NCI-H510A treated with DMSO at 0.1 percent for 48 hours (cell line): ENCODE data around the gene TUT1.
"Not testable (repeated sequence)": the region's sequence is repeated elsewhere in the genome, so short reads cannot be mapped to it uniquely, and the experiment has no call there.

Experiments
- DNase-seq: peaks from one replicate; lab custom pipeline; 2025; lab: John Stamatoyannopoulos, UW

The TUT1 gene

GRCh38 chr11:62603776-62604299 lies 12.5 kb upstream of the TUT1 start:
- DNase-seq: no peak

- DNase-seq: peak; percentile 23
These were observed 11.7 kb upstream of the TUT1 start for GRCh38 chr11:62603072-62603408.

DNA sequence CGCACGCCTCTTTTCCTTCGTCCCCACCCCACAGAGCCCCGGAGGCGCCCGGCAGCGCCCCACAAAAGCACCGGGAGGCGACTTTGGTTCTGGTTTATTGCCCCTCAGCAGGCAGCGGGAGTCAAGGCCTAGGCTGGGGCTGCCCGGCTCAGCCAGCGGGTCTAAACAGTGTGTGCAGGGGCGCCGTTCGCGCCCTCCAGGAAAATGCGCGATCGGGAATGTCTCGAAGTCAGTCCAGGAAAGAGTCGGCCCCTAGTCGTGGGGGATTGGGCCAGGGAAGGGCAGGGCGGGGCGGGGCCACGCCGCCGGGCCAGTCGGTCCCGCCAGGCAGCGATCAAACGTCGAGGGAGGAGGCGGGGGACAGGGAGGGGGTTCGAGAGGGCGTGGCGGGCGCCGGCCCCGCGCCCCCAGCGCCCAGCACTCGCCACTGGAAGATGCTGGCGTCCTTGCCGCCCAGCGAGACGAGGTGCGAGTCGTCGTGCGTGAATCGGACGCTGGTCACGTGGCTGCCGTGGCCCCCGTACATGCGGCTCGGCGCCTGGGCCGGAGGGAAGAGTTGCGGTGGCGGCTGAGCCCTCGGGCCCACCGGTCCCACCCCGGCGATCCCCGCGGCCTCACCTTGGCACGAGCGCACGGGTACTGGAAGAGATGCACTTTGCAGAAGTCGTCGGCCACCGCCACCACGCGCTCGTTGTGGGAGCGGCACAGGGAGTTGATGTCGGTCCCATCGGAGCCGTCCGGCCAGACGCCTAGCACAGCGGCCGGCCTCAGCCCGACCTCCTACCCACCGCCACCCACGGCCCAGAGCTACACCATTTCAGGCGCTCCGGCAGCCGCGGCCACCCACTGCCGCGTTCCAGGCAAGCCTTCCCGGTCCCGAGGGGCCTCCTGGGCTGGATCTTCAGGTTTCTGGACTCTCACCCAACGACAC lies 11.1 kb upstream of the TUT1 start:
- peak; percentile 63 for DNase-seq

- DNase-seq: peak; percentile 96
These were observed 10.2 kb upstream of the TUT1 start, which contains the start of gene MTA2 for GRCh38 chr11:62601372-62602140. Gene MTA2, minus strand, starts transcription at chr11:62601865. Its CDS starts 415 bp downstream, at chr11:62601450.

- no peak for DNase-seq
These were observed 9.7 kb upstream of the TUT1 start for GRCh38 chr11:62601122-62601371.

GRCh38 chr11:62600367-62601121 lies 9.2 kb upstream of the TUT1 start:
- no peak for DNase-seq

- no peak for DNase-seq
These were observed 8.6 kb upstream of the TUT1 start for GRCh38 chr11:62599901-62600300.

DNA sequence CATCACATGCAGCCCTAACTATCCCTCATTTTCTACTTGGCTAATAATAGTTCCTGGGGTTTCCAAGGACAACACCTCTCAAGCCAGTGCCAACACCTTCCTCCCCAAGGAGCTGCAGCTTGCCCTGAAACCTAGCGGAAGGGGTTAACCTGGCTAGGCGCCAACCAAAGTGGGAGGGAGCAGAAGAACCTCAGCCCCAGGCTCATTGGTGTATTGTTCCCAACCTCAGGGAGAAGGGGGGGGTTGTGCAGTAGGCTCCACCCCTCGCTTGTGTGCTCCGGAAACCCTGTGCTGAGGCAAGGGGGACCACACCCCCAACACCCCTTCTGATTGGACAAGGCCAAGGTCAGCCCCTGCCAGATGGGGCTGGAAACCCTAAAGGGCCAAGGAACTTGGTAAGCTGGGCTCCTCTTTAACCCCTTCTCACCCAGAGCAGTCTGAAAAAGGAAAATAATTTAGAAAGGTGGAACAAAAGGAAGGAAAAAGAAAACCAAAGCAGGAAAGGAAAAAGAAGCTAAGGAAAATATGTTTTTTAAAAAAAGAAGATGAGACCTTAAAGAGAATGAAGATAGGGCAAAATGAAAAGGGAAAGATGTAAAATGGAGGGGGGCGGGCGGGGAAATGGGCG lies 7.9 kb upstream of the TUT1 start:
- peak; percentile 90 for DNase-seq

DNA sequence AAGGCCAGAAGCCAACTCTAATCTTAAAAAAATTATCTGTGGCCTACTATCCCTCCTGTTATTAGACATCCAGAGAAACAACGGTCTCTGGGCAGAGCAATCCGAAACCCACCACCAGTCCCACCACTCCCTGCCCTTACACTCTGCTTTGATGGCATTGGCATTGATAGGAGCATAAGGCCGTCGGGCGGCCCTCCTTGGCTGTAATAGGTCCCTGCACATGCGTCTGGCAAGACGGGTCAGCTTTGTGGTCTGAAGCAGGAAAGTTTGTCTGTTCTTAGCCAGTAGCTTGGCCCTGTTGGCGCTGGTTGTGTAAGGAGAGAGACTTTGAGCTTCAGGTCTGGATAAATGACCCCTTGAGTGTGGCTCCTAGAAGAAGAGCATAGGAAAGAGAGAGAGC lies 3.8 kb upstream of the TUT1 start:
- DNase-seq: no peak

GRCh38 chr11:62593434-62594044 lies 2.2 kb upstream of the TUT1 start:
- DNase-seq: peak; percentile 42

DNA sequence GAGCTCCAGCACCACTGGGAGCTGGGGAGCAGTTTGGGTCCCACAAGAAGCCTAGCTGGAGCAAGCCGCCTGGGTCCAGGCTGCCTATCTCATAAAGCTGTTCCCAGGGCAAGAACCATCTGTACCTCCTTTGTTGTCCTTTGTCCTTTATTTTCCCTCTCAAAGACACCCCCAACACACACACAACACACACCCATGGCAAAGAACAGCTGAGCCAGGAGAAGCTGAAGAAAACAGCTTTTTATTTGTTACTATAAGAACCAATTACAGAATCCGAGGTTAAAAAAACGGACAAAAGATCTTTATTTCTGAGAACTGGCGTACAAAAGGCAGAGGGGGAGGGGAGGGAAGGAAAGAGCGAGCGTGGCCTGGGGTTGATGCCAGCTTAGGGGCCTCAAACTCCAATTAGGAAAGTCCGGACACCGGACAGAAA lies 1.7 kb upstream of the TUT1 start:
- DNase-seq: no peak

- DNase-seq: peak; percentile 34
These were observed 958 bp upstream of the TUT1 start for GRCh38 chr11:62592146-62592815.

DNA sequence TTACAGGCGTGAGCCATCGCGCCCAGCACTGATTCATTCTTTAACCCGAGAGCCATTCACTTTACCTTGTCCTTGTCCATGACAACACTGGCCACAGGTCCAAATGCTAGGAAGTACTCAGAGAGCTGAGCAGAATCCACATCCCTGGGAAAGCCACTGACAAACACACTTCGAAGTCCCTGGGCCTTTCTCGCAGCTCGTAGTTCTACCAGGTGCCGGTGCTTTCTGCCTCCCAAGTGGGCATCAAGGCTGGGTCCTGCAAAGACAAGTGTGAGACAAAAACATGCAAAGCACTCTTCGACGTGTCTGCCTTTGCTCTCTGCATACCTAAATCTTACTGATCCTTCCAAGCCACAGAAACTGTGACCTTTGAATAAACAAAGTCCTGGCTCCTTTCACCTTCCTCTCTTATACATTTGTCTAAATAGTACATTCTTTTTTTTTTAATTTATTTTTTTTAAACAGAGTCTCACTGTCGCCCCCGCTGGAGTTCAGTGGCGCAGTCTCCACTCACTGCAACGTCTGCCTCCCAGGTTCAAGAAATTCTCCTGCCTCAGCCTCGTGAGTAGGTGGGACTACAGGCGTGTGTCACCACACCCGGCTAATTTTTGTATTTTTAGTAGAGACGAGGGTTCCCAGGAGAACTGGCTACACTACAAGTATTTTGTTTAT lies 2.2 kb downstream of the TUT1 start:
- DNase-seq: no peak

DNA sequence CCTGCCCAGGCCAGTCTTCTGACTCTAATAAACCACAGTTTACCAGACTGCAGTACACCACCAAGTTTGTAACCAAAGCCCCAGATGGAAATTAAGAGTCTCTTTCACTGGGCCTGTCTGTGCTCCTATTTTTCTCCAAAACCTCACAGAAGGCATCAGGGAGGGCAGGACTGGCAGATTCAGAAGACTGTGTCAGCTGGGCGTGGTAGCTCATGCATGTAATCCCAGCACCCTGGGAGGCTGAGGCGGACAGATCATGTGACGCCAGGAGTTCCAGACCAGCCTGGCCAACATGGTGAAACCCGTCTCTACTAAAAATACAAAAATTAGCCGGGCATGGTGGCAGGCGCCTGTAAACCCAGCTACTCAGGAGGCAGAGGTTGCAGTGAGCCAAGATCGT lies 6.0 kb downstream of the TUT1 start:
- DNase-seq: not testable (repeated sequence)

- DNase-seq: not testable (repeated sequence)
These were observed 9.6 kb downstream of the TUT1 start for GRCh38 chr11:62581735-62582134.

- DNase-seq: no peak
These were observed 10.2 kb downstream of the TUT1 start for GRCh38 chr11:62580959-62581715.

GRCh38 chr11:62579252-62579651 lies 12.1 kb downstream of the TUT1 start:
- no peak for DNase-seq

DNA sequence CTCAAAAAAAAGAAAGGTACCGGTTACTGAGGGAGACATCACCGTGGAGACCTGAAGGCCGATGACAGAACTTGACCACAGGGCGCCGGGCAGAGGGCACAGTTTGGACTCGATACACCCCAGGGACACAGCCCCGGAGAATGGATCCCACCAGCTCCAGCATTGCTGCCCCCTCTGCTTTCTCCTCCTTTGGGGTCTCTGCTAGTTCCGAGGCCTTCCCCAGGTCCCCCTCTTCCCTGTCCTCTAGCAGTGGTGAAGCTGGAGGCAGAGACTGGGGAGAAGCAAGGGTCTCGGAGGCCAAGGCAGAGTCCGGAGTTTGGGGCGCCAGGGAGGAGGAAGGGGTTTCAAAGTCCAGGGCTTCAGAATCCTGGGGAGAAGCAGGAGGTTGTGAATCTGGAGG lies 12.8 kb downstream of the TUT1 start:
- DNase-seq: no peak

DNA sequence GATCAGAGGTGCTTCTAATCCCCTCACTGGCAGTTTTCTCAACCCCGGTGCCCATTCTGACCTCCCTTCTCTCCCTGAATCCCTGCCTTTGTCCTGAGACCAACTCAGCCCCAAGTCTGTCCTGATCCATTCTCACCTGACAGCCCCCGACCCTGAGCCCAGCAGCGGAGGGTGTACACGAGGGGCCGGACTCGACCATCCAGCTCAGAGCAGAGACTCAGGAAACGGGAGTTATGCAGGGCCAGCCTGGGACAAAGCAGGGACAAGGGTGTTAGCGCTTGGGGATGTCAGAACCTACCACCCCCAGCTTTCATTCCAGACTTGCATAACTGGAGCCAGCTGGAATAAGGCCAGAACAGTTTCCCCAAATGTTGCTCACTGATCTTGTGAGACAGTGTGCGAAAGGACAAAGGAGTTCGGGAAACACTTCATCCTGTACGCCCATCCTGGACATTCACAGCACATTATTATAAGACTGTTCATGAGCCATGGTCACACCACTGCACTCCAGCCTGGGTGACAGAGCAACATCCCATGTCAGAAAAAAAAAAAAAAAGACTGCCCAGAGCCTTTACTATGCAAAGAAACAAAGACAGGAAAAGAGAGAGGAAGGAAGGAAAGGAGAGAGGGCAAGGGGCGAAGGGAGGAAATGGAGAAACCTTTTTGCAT lies 14.1 kb downstream of the TUT1 start:
- DNase-seq: no peak
